Activated effector memory CD4-positive, alpha-beta T cell treated with anti-CD3 and anti-CD28 coated beads, Interleukin-2, amount 50 U/mL, for 16 hours (primary cell): ENCODE data around the gene TNNC1.

Experiments
- DNase-seq: peaks from one replicate; pipeline ENCODE4 v3.0.0-alpha.2; 2020

Gene TNNC1

DNA sequence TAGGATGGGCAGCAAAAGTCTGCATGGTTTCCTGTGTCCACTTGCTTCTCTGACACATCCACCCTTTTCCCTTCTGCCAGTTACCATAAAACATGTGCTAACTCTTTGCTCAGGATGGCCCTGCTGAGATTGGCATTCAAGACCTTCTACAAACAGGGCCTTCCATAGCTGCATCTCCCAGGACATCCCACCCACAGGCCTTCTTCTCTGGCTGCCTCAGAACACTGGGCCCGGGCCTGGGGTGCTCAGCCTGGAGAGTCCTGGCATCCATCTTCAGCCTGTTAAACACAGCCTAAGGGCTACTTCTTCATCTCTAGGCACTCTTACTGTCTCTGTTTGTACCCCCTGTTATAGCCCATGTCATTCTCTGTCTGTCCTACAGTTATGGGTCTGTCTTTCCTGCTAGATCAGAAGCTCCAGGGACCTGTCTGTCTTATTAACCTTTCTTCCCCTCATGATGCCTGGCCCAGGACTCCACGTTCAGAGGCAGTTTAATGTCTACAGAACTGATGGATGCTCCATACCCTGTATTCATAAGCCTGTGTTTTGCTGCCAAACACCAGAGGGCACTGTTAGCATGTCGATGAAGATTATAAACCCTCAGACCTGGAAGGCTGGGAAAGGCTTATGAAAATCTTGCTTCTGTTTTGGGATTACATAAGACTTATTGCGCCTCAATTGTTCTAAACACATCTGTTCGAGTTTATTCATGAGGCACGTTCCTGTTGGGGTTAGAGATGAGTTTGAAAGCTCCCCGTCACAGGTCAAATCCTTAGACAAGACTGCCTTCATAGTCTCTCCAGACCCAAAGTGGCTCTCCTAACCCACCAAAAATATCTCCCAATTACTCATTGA, 25.5 kb downstream of the TNNC1 start:
- peak; percentile 64 for DNase-seq

DNA sequence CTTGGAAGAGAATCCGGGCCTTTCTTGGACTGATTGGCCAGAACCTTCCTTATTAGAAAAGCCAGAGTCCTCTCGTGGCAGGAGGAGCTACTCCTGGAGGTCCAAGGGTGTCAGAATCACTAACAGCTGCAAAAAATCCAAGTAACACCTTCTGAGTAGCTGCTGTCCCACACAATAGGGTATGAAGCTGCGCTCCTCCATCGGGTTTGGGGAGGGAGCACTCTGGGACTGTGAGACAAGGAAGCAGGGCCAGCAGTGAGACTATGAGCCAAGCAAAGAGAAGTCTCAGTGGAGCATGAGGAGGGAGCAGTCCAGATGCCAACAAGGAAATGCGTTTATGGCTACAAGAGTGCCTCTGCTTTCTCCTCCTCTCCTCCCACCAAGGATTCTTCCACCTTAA, 30.7 kb downstream of the TNNC1 start:
- peak; percentile 24 for DNase-seq

DNA sequence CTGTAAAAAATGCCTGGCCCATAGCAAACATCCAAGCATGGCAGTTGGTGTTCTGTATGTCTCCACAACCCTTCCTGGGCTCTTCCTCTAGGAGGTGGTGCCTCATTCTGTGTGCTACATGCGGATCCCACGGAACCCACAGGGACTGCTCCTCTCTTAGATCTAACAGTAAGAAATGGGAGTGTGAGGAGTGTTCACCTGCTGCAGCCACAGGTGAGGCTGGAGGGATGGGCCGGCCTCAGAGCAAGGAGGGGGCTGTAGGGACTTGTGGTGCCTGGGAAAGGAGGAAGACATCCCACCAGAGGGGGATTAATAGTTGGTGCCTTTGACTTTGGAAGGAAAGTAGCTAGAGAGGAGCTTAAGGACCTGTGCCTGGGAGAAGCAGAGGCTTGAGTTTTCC, 31.2 kb downstream of the TNNC1 start:
- DNase-seq = no peak

DNA sequence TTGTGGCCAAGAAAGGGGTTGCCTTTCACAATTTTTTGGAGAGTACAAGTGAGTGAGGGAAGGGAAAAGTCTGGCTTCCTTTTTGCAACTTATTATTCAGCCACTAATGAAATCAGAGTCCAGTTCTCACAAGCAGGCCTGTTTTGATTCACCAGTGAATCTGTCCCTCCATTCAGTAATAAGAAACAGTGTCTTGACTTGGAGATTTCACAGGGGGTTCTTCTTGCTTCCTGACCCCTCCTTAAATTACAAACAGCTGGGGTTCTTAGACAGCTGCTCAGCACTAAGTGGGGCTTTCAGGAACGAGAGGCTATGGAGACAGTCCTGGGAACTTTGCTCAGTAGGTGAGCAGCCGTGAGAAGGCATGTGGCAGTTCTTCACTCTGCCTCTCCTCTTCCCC, 33.5 kb downstream of the TNNC1 start:
- DNase-seq = peak; percentile 37

DNA sequence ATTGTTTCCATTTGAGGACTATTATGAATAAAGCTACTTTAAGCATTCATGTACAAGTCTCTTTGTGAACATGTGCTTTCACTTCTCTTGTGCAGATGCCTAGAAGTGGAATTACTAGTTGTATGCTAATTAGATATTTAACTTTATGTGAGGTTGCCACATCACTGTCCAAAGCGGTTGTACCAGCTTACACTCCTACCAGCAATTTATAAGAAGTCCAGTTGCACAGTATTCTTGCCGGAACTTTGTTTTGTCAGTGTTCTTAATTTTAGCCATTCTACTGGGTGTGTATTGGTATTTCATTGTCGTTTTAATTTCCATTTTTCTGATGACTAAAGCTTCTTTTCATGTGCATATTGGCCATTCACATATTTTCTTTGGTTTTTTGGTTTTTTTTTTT, 38.0 kb downstream of the TNNC1 start:
- peak; percentile 2 for DNase-seq

DNA sequence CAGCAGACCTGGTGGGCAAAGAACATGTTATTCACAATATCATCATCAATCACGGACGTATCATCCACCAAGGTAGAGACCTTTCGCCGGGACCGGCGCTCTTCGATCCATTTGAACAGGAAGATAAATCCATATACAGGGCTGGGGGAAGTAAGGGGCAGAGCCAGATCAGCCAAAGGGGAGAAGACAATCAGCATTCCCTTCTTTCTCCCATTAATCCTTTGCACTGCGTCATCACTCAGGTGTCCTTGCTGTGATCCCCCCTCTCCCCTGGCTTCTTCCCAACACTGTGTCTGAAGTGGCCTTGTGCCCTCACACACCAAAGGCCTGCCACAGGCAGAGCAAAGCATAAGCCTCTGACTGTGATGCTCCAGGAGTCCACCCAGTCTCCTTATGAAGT, 45.4 kb downstream of the TNNC1 start:
- peak; percentile 47 for DNase-seq

DNA sequence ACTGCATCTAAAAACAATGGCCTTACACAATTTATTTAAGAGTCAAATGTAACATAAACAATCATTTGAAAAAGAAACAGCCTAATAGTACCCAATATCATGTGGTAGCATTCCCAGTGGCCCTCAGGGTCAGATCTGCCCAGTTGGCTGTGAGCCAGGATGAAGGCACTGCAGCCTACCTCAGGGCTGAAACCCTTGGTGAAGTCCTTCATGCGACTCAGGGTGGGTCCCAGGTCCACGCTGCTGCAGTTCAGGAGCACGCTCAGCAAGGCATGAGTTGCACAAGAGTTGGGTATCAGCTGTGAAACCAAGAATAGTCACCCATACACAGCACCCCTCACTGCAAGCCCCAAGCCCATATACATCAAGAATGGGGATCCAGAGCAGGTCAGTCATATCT, 46.1 kb downstream of the TNNC1 start:
- peak; percentile 55 for DNase-seq

DNA sequence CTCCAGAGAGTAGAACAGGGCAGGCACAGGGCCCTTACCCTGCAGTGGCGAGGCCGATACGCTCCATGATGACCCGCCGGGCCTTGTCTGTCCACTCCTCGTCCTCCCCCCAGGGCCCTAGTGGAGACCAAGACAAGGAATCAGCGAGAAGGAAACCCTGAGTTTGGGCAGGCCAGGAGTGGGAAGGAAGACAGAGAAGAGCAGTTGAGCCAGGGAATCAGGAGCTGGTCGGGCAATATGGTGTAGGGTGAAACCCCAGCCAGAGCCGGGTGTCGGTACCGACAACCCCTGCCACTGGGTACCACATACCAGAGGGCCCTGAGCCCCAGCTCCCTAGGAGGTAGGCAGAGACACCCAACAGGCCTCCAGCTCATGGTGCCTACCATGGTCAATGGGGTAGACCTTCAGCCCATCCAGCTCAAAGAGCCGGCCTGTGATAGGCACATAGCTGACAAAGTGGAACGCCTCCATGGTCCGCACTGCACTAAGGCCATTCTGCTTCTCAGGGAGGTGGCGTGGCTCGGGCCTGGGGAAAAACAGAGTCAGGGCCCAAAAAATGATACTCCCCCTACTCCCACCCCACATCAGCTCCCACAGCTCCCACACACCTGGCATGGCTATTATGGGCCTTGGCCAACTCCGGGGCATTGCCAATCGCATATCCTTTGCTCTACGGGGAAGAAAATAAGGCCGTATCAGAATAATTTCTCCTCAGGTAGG, 46.9 kb downstream of the TNNC1 start:
- DNase-seq = peak; percentile 59

DNA sequence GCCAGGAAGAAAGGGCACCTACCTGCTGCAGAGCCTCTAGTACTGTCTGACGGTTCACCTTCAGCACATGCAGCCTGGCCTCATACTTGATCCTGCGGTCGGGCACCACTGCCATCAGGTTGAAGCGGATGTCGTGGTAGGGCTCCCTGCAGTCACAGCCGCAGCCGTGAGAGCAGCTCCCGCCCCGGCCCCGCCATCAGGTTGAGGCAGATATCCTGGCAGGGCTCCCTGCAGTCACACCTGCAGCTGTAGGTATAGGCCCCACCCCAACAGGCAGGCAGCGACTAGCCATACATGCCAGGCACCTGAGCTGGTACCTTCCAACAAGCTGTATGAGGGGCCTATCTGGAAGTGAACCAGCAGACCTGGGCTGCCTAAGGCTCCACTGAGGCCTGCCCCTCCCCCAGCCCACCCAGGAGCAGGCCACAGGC, 47.6 kb downstream of the TNNC1 start:
- peak; percentile 62 for DNase-seq

DNA sequence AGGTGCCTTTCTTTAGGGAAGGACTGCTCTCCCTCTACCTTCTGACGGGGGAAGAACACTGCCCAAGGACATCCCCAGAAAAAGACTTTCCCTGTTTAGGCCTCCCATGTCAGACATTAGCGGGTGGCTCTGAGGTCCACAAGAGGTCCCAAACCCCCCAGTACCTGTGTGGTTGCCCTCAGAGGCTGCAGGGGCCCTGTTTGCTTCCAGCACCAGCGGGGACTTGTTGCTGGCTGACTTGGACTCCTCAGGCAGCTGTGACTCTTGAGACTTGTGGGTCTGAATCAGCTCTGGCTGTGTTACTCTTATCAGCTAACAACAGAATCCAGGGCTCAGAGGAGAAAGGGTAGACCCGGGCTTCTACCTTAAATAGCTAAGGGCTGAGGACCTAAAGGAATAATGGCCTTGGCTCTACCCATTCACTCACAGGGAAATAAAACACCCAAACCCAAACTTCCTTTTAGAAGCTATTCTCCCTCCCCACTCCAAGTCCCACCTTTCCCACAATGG, 48.2 kb downstream of the TNNC1 start:
- peak; percentile 27 for DNase-seq

DNA sequence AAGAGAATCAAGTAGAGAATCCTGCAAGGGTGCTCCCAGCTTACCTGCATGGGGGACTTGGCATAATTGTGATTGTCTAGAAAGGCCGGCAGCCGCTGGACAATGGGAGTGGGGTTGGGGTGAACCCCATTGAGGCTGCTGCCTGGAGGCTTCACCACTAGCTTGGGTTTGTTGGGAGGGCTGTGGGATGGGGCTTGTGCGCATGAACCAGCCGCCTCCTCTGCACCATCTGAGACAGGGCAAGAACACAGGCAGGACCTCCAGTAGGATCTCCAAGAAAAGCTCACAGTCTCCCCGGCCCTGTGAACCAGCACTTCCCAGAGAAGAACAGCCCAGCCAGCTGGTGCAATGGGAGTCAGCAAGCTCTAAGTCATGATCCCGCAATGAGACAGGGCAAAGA, 48.8 kb downstream of the TNNC1 start:
- peak; percentile 61 for DNase-seq

DNA sequence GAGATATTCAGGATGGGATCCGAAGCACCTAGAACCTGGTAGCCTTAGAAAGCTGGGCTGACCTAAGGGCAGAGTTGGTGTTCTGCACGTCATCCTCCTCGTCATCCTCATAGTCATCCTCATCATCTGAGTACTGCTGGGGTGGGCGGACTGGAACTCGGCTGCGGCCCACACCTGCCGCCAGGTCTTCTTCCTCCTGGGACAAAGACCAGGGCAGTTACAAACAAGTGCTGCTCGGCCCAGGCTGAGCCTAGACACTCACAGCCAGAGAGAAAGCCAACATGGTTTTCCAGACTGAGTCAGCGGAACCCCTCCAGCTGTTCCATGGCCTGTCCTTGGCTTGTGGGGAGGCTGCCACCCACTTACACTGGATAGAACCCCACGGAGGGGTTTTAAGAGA, 49.5 kb downstream of the TNNC1 start:
- DNase-seq = no peak

DNA sequence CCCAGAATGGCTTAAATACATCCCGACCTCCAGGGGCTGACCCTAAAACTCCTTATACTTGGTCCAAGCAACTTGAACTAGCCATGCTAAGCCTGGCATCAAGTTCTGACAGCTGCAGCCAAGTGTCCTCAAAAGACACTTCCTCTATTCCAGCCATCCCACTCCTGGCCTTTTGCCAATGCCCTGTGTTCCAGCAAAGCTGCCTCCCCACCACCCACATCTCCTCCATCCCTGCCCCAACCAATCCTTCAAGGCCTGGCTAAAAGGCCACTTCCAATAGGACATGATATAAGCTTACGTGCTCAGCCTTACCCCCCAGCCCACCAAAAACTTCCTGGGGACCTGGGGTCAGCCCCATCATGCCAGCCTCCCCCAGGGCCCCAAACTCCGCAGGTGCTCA, 49.9 kb downstream of the TNNC1 start:
- DNase-seq = peak; percentile 48

DNA sequence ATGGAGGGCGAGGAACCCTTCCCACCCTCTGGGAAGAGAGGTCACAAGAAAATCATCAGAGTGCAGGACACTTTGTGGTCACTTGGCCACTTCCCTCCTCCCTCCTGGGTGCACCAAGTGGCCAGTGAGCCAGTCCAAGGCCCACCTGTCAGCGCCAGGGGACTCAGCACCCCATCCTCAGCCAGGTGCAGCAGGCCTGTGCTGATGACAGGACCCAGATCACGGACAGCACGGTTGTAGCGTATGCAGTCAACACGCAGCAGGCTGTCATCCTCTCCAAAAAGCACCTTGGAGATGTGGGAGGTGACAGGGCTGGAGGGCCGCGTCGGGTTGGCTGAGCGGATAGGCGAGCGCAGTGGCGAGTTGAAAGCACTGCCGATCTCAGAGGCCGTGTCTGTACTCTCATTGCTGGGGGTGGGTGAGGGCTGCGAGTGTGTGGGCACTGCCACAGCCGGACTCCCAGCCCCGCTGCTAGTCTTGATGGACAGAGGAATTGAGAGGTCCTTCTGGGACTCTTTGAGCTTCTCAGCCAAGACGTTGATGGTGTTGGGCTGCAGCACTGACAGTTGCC, 50.5 kb downstream of the TNNC1 start:
- DNase-seq = peak; percentile 58

DNA sequence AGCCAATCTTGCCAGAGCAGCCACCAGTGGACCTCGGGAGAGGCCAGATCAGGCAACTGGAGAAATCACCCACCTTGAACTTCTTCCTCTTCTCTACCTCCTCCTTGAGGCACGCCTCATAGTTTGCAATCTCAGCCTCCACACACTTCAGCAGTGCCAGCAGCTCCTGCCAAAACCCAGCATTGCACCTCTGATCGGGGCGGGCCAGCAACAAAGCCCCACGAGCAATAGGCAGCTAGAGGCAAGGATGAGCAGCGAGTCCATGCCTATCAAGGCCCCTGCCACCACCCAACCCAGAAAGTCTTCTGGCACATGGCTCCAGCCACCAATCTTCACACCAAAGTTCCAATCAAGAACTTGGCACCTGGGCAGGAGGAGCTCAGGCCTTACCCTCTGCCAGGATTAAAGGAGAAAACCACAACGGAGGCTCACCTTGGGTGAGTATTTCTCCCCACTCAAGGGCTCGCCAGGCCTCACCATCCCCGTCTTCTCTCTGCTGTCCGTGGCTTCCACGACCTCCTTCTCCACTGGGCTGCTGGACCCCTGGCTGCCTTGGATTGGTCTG, 51.1 kb downstream of the TNNC1 start:
- peak; percentile 55 for DNase-seq

DNA sequence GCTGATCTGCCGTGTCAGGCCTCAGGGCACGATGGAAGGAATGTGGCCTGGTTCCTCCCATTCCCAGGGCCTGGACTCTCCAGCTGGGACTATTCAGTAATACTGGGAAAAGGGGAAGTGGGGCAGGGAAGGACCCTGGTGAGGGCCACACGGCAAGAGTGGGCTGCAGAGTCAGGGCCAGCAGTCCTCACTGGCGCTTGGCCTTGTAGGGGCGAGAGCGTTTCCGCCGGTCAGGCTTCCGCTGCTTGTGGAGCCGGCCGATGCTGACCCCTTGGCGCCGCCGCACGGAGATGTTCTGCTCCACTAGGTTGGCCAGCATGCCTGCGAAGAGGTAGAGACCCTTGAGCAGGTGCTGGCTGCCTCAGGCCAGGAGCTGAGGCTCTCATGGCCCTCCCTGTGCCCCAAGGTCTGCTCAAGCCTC, 51.7 kb downstream of the TNNC1 start:
- peak; percentile 60 for DNase-seq

DNA sequence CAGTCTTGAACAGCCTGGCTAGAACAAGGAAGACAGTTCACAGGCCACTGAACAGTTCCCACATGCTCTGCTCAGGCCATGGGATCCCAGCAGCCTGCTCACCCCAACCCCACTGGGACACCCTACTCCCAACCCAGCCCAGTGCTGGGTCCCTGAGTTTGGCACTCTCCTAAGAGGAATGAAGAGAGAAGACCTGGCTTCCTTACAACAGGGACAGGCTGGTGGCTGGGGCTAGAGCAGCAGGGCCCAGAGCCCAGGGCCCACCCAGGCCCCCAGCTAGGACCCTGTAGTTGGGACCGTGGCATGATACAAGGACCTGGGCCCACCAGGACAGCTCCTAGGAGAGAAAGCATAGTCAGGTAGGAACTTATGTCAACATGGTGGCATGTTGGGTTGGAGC, 52.3 kb downstream of the TNNC1 start:
- peak; percentile 50 for DNase-seq
